Endodermal cell (in vitro differentiated cells): ENCODE results near the gene BCL7A. TPM values are rescaled to one million over a fixed set of nuclear protein-coding genes. Genes with fewer than 3 reads are reported as not detected.

Experiments used
- DNase-seq: peaks from one replicate; pipeline ENCODE4 v3.0.0-alpha.2; 2017
- H3K27ac ChIP-seq: 2 replicates; pipeline ENCODE4 v1.5.1; 2013; ENCODE audit warnings: mild to moderate bottlenecking, low read depth, low read length, moderate library complexity
- H3K27me3 ChIP-seq: 2 replicates; pipeline ENCODE4 v1.6.1; 2013; ENCODE audit warnings: mild to moderate bottlenecking, low read length, moderate library complexity; ENCODE audit not compliant: insufficient read depth, control insufficient read depth, poor library complexity, severe bottlenecking
- H3K36me3 ChIP-seq: 2 replicates; pipeline ENCODE4 v1.7.0; 2013; ENCODE audit warnings: mild to moderate bottlenecking, low read length, moderate library complexity; ENCODE audit not compliant: control insufficient read depth, insufficient read depth
- H3K4me1 ChIP-seq: one replicate; pipeline ENCODE4 v1.7.0; 2013; ENCODE audit warnings: low read length; ENCODE audit not compliant: control insufficient read depth, insufficient read depth
- H3K4me3 ChIP-seq: 2 replicates; pipeline ENCODE4 v1.5.1; 2013; ENCODE audit warnings: mild to moderate bottlenecking, low read length, moderate library complexity
- H3K9ac ChIP-seq: 2 replicates; pipeline ENCODE4 v1.6.1; 2013; ENCODE audit warnings: mild to moderate bottlenecking, low read length, moderate library complexity; ENCODE audit not compliant: poor library complexity, severe bottlenecking; ENCODE audit errors: extremely low read depth
- H3K9me3 ChIP-seq: 2 replicates; pipeline ENCODE4 v1.6.1; 2013; ENCODE audit warnings: mild to moderate bottlenecking, low read length, moderate library complexity; ENCODE audit not compliant: control insufficient read depth
- H3K27ac Mint-ChIP-seq: 2 replicates; pipeline ENCODE4 v1.8.0; 2020; ENCODE audit warnings: mixed read lengths
- H3K27me3 Mint-ChIP-seq: 2 replicates; pipeline ENCODE4 v1.8.0; 2021; ENCODE audit warnings: mild to moderate bottlenecking, mixed read lengths; ENCODE audit not compliant: insufficient read depth
- H3K36me3 Mint-ChIP-seq: 2 replicates; pipeline ENCODE4 v1.8.0; 2020; ENCODE audit warnings: low read depth, mixed read lengths
- H3K4me1 Mint-ChIP-seq: 2 replicates; pipeline ENCODE4 v1.8.0; 2020; ENCODE audit warnings: mixed read lengths
- H3K4me3 Mint-ChIP-seq: 2 replicates; pipeline ENCODE4 v1.8.0; 2020; ENCODE audit warnings: mild to moderate bottlenecking, moderate library complexity, mixed read lengths
- H3K9me3 Mint-ChIP-seq: 2 replicates; pipeline ENCODE4 v1.8.0; 2020; ENCODE audit warnings: mild to moderate bottlenecking, mixed read lengths
- CTCF ChIP-seq: fragments of 200-600 bp; sonication (generic); conservative IDR thresholded peaks from 2 replicates; pipeline ENCODE4 v1.5.0; 2021; ENCODE audit warnings: antibody characterized with exemption, mild to moderate bottlenecking
- WGBS, 2 experiments: methylation state at CpG; one replicate each; pipeline versions ENCODE4 v1.1.5 to v1.1.7; 2013; ENCODE audit warnings: missing lambda C conversion rate in 2 of 2, mixed read lengths in 1 of 2; ENCODE audit not compliant: insufficient coverage in 1 of 2, insufficient read length in 1 of 2; 5-methylcytosine and 5-hydroxymethylcytosine counted together
- total RNA-seq, 2 donors: library from RNA; stranded (reverse); fragmentation: NEBNext Ultra II Directional in 1 of 2; extraction: Animal tissue kit (Norgen Biotek cat#: 25700) in 1 of 2; gene quantifications; 2 replicates in 1 of 2; 3 replicates in 1 of 2; pipeline ENCODE4 v1.2.1, GENCODE V29; 2021

Gene BCL7A
- total RNA-seq, 2 donors from 2014 or later, result 22.3 to 28.9 TPM

- Mint-ChIP-seq H3K9me3 (peaks cover 6% of the 10 kb centered on the region), H3K4me3 (no peak overlapping the region), H3K27me3 (peaks cover 2% of the 10 kb centered on the region), H3K27ac (no peak overlapping the region), H3K36me3 (no peaks in the 10 kb centered on the region), H3K4me1 (no peaks in the 10 kb centered on the region)
- no peak for DNase-seq
- peaks cover 7% of the 10 kb centered on the region for H3K9me3 ChIP-seq
- no peaks in the 10 kb centered on the region for H3K36me3 ChIP-seq
- H3K9ac ChIP-seq, result no peak overlapping the region
- 93 to 95% methylated on average over 16 to 28 of the region's 28 CpGs for WGBS, 2 experiments
- no peaks in the 10 kb centered on the region for H3K27me3 ChIP-seq
- no peak overlapping the region for H3K4me3 ChIP-seq
- no peak for TF ChIP-seq CTCF
- no peak overlapping the region for H3K27ac ChIP-seq
- no peaks in the 10 kb centered on the region for H3K4me1 ChIP-seq
Observed at GRCh38 chr12:122003651-122004611, 17.8 kb upstream of the BCL7A start.

- H3K27ac Mint-ChIP-seq, result no peak overlapping the region
- no peak overlapping the region for H3K4me3 Mint-ChIP-seq
- 92 to 93% methylated on average over 10 to 12 of the region's 12 CpGs for WGBS, 2 experiments
Observed at GRCh38 chr12:122004633-122005071, 17.0 kb upstream of the BCL7A start.

GRCh38 chr12:122005252-122005776 is 16.4 kb upstream of the BCL7A start:
- no peak for DNase-seq
- H3K9me3 Mint-ChIP-seq, result no peaks in the 10 kb centered on the region
- H3K4me1 Mint-ChIP-seq, result no peaks in the 10 kb centered on the region
- no peak overlapping the region for H3K27ac Mint-ChIP-seq
- H3K4me3 ChIP-seq, result no peak overlapping the region
- no peak overlapping the region for H3K9ac ChIP-seq
- no peak overlapping the region for H3K27ac ChIP-seq
- peaks cover 2% of the 10 kb centered on the region for H3K27me3 Mint-ChIP-seq
- H3K9me3 ChIP-seq, result no peaks in the 10 kb centered on the region
- 92 to 100% methylated on average over 3 to 10 of the region's 11 CpGs for WGBS, 2 experiments
- H3K36me3 Mint-ChIP-seq, result no peaks in the 10 kb centered on the region
- H3K36me3 ChIP-seq, result no peaks in the 10 kb centered on the region
- no peak overlapping the region for H3K4me3 Mint-ChIP-seq
- no peak for TF ChIP-seq CTCF
- no peaks in the 10 kb centered on the region for H3K27me3 ChIP-seq
- no peaks in the 10 kb centered on the region for H3K4me1 ChIP-seq

More at GRCh38 chr12:122004633-122005071, 17.0 kb upstream of the BCL7A start:
- H3K9me3 ChIP-seq, result no peaks in the 10 kb centered on the region
- no peak for DNase-seq
- no peaks in the 10 kb centered on the region for H3K4me1 Mint-ChIP-seq
- no peaks in the 10 kb centered on the region for H3K27me3 ChIP-seq
- TF ChIP-seq CTCF, result no peak
- no peak overlapping the region for H3K27ac ChIP-seq
- peaks cover 2% of the 10 kb centered on the region for H3K27me3 Mint-ChIP-seq
- no peaks in the 10 kb centered on the region for H3K36me3 Mint-ChIP-seq
- no peak overlapping the region for H3K9ac ChIP-seq
- no peaks in the 10 kb centered on the region for H3K36me3 ChIP-seq
- peaks cover 1% of the 10 kb centered on the region for H3K9me3 Mint-ChIP-seq
- H3K4me1 ChIP-seq, result no peaks in the 10 kb centered on the region
- H3K4me3 ChIP-seq, result no peak overlapping the region
